ENCODE data around the gene CEMIP.

GRCh38 chr15:80831192-80831591 lies 52.0 kb downstream of the CEMIP start:
- no peak for TF ChIP-seq KDM4A (IDR thresholded peaks at IDR 0.05; ENCODE audit: low read depth, low read length, severe bottlenecking)
- no peak for TF ChIP-seq TAF1 (IDR thresholded peaks at IDR 0.05; ENCODE audit: low read depth, low read length)
